Measurements from ENCODE around the gene SPATA13.

DNA sequence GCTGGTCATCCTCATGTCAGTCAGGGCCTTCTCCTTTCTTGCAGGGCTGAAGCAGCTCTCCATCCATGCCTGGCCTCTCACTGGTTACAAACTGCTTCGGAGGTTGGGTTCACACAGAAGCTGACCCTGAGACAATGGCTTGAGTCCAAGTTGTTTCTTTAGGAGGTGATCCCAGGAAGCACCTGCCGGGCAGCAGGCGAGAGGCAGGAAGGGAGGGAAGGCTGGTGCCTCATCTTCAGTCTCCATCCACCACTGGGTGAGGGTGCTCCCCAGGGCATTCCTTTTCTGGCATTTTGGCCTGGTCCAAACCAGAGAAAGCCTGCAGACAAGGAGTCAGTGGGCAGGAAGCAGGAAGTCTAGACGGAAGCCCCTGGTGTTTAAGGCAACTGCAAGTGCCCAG, 17.6 kb upstream of the SPATA13 start:
- TF ChIP-seq, protein P1, sequence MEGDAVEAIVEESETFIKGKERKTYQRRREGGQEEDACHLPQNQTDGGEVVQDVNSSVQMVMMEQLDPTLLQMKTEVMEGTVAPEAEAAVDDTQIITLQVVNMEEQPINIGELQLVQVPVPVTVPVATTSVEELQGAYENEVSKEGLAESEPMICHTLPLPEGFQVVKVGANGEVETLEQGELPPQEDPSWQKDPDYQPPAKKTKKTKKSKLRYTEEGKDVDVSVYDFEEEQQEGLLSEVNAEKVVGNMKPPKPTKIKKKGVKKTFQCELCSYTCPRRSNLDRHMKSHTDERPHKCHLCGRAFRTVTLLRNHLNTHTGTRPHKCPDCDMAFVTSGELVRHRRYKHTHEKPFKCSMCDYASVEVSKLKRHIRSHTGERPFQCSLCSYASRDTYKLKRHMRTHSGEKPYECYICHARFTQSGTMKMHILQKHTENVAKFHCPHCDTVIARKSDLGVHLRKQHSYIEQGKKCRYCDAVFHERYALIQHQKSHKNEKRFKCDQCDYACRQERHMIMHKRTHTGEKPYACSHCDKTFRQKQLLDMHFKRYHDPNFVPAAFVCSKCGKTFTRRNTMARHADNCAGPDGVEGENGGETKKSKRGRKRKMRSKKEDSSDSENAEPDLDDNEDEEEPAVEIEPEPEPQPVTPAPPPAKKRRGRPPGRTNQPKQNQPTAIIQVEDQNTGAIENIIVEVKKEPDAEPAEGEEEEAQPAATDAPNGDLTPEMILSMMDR (conservative IDR thresholded peaks at IDR 0.05): no peak
- no peak for TF ChIP-seq EZH2 (IDR thresholded peaks at IDR 0.05; ENCODE audit: low read depth)

Data from PC-9 (cell line).